IMR-90 (cell line): ENCODE measurements around the gene MYO9B. TPM values are rescaled to one million over a fixed set of nuclear protein-coding genes. Genes with fewer than 3 reads are reported as not detected.

Experiments
- ATAC-seq: fragments of 200-7000 bp; cut with Tn5 transposase; 2 replicates; pipeline ENCODE4 v1.9.1; 2020; ENCODE audit warnings: low read depth, mild to moderate bottlenecking, moderate library complexity
- BruUV-seq: library from RNA; stranded (reverse); fragments of 400-500 nt; replicated peaks from 2 replicates; lab custom pipeline; 2021; lab: Mats Ljungman, UMichigan
- CTCF ChIA-PET: fragments of 300-600 bp; formaldehyde crosslinking; extraction: SDS; loops from one replicate; lab custom pipeline; 2021; ENCODE audit warnings: antibody characterized with exemption; lab: Yijun Ruan, JAX
- POLR2A ChIA-PET: fragments of 300-600 bp; sonication (Branson Sonifier 250); formaldehyde crosslinking; loops from one replicate; lab custom pipeline; 2022; ENCODE audit warnings: antibody characterized with exemption; ENCODE audit not compliant: unreplicated experiment; lab: Charles Lee
- DNase-seq: peaks from one replicate; pipeline ENCODE4 v3.0.0; 2013
- H2AFZ ChIP-seq: replicated peaks from 2 replicates; pipeline ENCODE3; 2013; ENCODE audit warnings: low read length, mild to moderate bottlenecking; ENCODE audit not compliant: poor library complexity
- H2AK5ac ChIP-seq: 2 replicates; pipeline ENCODE4 v1.6.1; 2013; ENCODE audit warnings: low read depth, low read length, inconsistent platforms
- H2AK9ac ChIP-seq: replicated peaks from 2 replicates; pipeline ENCODE3; 2013; ENCODE audit warnings: mild to moderate bottlenecking, low read depth, low read length, moderate library complexity; ENCODE audit not compliant: poor library complexity
- H2BK120ac ChIP-seq: 2 replicates; pipeline ENCODE4 v1.6.1; 2013; ENCODE audit warnings: low read depth, low read length, inconsistent platforms
- H2BK15ac ChIP-seq: 3 replicates; pipeline ENCODE4 v1.6.1; 2013; ENCODE audit warnings: low read depth, low read length, inconsistent platforms
- H2BK20ac ChIP-seq: 2 replicates; pipeline ENCODE4 v1.6.1; 2013; ENCODE audit warnings: low read depth, mild to moderate bottlenecking, inconsistent platforms, low read length, moderate library complexity
- H2BK5ac ChIP-seq: 2 replicates; pipeline ENCODE4 v1.6.1; 2013; ENCODE audit warnings: mild to moderate bottlenecking, low read depth, low read length, inconsistent platforms; ENCODE audit not compliant: poor library complexity, severe bottlenecking
- H3K14ac ChIP-seq: replicated peaks from 2 replicates; pipeline ENCODE4 v1.6.1; 2013; ENCODE audit warnings: low read depth, low read length, inconsistent platforms
- H3K18ac ChIP-seq: 2 replicates; pipeline ENCODE4 v1.6.1; 2013; ENCODE audit warnings: low read depth, low read length, control low read depth
- H3K23ac ChIP-seq: 2 replicates; pipeline ENCODE4 v1.6.1; 2013; ENCODE audit warnings: low read depth, low read length, inconsistent platforms
- H3K27ac ChIP-seq: 2 replicates; pipeline ENCODE4 v1.5.1; 2013; ENCODE audit warnings: mild to moderate bottlenecking, control low read depth, low read length; ENCODE audit not compliant: insufficient read depth
- H3K27me3 ChIP-seq: 2 replicates; pipeline ENCODE4 v1.6.1; 2013; ENCODE audit warnings: low read length; ENCODE audit not compliant: control insufficient read depth, insufficient read depth
- H3K36me3 ChIP-seq: 2 replicates; pipeline ENCODE4 v1.6.1; 2013; ENCODE audit warnings: low read length, mixed read lengths; ENCODE audit not compliant: control insufficient read depth, insufficient read depth
- H3K4ac ChIP-seq: 2 replicates; pipeline ENCODE4 v1.6.1; 2013; ENCODE audit warnings: low read depth, low read length, inconsistent platforms
- H3K4me1 ChIP-seq: 2 replicates; pipeline ENCODE4 v1.6.1; 2013; ENCODE audit warnings: low read length, mixed read lengths; ENCODE audit not compliant: control insufficient read depth, insufficient read depth
- H3K4me2 ChIP-seq: 2 replicates; pipeline ENCODE4 v1.6.1; 2013; ENCODE audit warnings: low read depth, mild to moderate bottlenecking, control low read depth, low read length, moderate library complexity
- H3K4me3 ChIP-seq: 2 replicates; pipeline ENCODE4 v1.5.1; 2013; ENCODE audit warnings: low read depth, mild to moderate bottlenecking, control low read depth, low read length, moderate library complexity; ENCODE audit not compliant: insufficient read depth
- H3K56ac ChIP-seq: 2 replicates; pipeline ENCODE4 v1.6.1; 2013; ENCODE audit warnings: low read length, inconsistent platforms; ENCODE audit not compliant: insufficient read depth; ENCODE audit errors: extremely low read depth
- H3K79me1 ChIP-seq, 2 experiments: 2 replicates each; pipeline ENCODE4 v1.6.1; 2013; ENCODE audit warnings: low read length in 2 of 2, inconsistent platforms in 1 of 2, low read depth in 1 of 2
- H3K9ac ChIP-seq: 2 replicates; pipeline ENCODE4 v1.6.1; 2013; ENCODE audit warnings: low read depth, low read length, control low read depth
- H3K9me1 ChIP-seq: 2 replicates; pipeline ENCODE4 v1.6.1; 2013; ENCODE audit warnings: low read length, inconsistent platforms; ENCODE audit not compliant: insufficient read depth
- H3K9me3 ChIP-seq: 2 replicates; pipeline ENCODE4 v1.6.1; 2013; ENCODE audit warnings: low read length; ENCODE audit not compliant: control insufficient read depth, insufficient read depth
- H4K20me1 ChIP-seq: 2 replicates; pipeline ENCODE4 v1.6.1; 2013; ENCODE audit warnings: low read length, inconsistent platforms; ENCODE audit not compliant: insufficient read depth
- H4K5ac ChIP-seq: 2 replicates; pipeline ENCODE4 v1.6.1; 2013; ENCODE audit warnings: mild to moderate bottlenecking, low read depth, low read length, control low read depth
- H4K8ac ChIP-seq, 2 experiments: 2 replicates each; pipeline ENCODE4 v1.6.1; 2013; ENCODE audit warnings: low read depth in 2 of 2, low read length in 2 of 2, control low read depth in 1 of 2, inconsistent platforms in 1 of 2
- H4K91ac ChIP-seq: 2 replicates; pipeline ENCODE4 v1.6.1; 2013; ENCODE audit warnings: low read depth, low read length, inconsistent platforms; ENCODE audit not compliant: insufficient read depth
- CTCF ChIP-seq: conservative IDR thresholded peaks from 2 replicates; pipeline ENCODE4 v1.5.1; 2012; ENCODE audit warnings: mild to moderate bottlenecking, low read depth, low read length, improper control_type of control experiment
- FOS ChIP-seq: fragments of 150-350 bp; IDR thresholded peaks from 2 replicates; pipeline ENCODE4 v1.6.1; 2016; ENCODE audit warnings: low read depth, low read length
- MAFK ChIP-seq: IDR thresholded peaks from 2 replicates; pipeline ENCODE4 v1.6.1; 2012; ENCODE audit warnings: low read depth, low read length, improper control_type of control experiment
- MXI1 ChIP-seq: IDR thresholded peaks from 2 replicates; pipeline ENCODE4 v1.6.1; 2012; ENCODE audit warnings: low read depth, mild to moderate bottlenecking, low read length, moderate library complexity, borderline replicate concordance
- POLR2A ChIP-seq: IDR thresholded peaks from 2 replicates; pipeline ENCODE4 v1.6.1; 2012; ENCODE audit warnings: mild to moderate bottlenecking, low read depth, low read length
- RFX5 ChIP-seq: IDR thresholded peaks from 2 replicates; pipeline ENCODE4 v1.8.0; 2012; ENCODE audit warnings: low read depth, mild to moderate bottlenecking, low read length, moderate library complexity
- SMC3 ChIP-seq: fragments of 150-350 bp; IDR thresholded peaks from 2 replicates; pipeline ENCODE4 v1.6.1; 2016; ENCODE audit warnings: low read depth, mild to moderate bottlenecking, antibody characterized with exemption, low read length, moderate library complexity
- WGBS, 2 experiments: methylation state at CpG; one replicate each; pipeline versions ENCODE4 v1.1.5 to v1.1.7; 2013; ENCODE audit warnings: missing lambda C conversion rate in 2 of 2; ENCODE audit not compliant: insufficient read length in 1 of 2; ENCODE audit errors: extremely low coverage in 2 of 2; 5-methylcytosine and 5-hydroxymethylcytosine counted together
- dilution Hi-C: fragments of 300-500 bp; cut with HindIII; formaldehyde crosslinking; loops from one replicate; pipeline ENCODE4 v1.14.3; 2018; ENCODE audit warnings: low sequenced_read_pairs; ENCODE audit not compliant: unreplicated experiment
- in situ Hi-C: fragments of 300-500 bp; cut with MboI; formaldehyde crosslinking; loops from 3 replicates; pipeline ENCODE4 v1.14.3; 2019; ENCODE audit warnings: low sequenced_read_pairs, inconsistent platforms, mixed read lengths
- intact Hi-C: fragments of 100-400 bp; cut with micrococcal nuclease; formaldehyde crosslinking; loops from 2 replicates; pipeline ENCODE4 v1.10.0; 2022
- polyA plus RNA-seq, 3 experiments: library from polyadenylated mRNA; depleted of rRNA; stranded (reverse); fragments of >200 nt; gene quantifications; 2 replicates each; pipeline ENCODE4 v1.2.3, GENCODE V29; 2012; ENCODE audit warnings: low replicate concordance in 1 of 3
- total RNA-seq: library from RNA; depleted of rRNA; stranded (reverse); fragments of >200 nt; gene quantifications from 2 replicates; pipeline ENCODE4 v1.2.3, GENCODE V29; 2012
- TF ChIP-seq, protein P1 (sequence below): fragments of 150-350 bp; IDR thresholded peaks from 2 replicates; pipeline ENCODE4 v1.6.1; 2017; ENCODE audit warnings: mild to moderate bottlenecking, antibody characterized with exemption, low read length, low read depth

MYO9B gene
- total and polyA plus RNA-seq, 2 of the 4 experiments (the other 2 are of a cell fraction) = 61.8 to 77.8 TPM

DNA sequence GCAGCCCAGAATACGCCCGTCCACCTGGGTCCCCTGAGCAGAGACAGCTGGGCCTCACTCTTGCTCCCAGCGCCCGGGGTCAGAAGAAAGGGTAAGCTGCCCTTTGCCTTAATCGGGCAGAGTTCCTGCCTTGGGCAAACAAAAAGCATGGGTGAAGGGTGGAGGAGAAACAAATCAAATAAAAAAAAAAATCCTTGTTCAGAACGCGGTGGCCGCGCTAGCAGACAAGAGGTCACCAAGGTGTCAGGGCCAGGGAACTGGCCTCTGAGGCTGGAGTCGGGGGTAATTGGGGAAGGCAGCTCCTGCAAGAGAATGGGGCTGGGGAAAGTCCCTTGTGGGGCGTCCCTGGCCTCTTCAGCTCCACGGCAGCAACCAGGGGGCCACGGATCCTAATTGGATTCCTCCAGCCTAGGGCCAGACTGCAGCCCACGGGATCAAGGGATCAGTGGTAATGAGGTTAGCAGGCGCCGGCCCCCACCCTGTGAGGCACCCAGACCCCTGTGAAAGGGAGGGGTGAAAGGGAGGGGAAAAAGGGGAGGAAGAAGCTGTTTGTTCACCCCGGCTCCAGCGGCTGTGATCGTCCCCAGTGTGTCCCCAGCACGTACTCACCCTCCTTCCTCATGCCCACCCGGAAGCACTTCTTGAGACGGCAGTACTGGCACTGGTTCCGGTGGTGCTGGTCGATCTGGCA, 164.6 kb downstream of the MYO9B start:
- intact Hi-C loops (no loop called here), dilution Hi-C loops (no loop called here), in situ Hi-C loops (no loop called here)
- no peak overlapping the region for H4K5ac ChIP-seq
- no peak overlapping the region for H2BK120ac ChIP-seq
- no peak for DNase-seq
- H3K18ac ChIP-seq = no peak overlapping the region
- H3K56ac ChIP-seq = no peak overlapping the region
- no peak for ATAC-seq
- ChIA-PET CTCF (no interaction called here), POLR2A (no interaction called here)
- no peak overlapping the region for H3K4ac ChIP-seq
- H2AK9ac ChIP-seq = no peak overlapping the region
- H3K9ac ChIP-seq = no peak overlapping the region
- peaks cover 6% of the 10 kb centered on the region; the same call in 1 of the 2 replicates for H3K9me1 ChIP-seq
- H4K8ac ChIP-seq = no peak overlapping the region
- no peak overlapping the region for H3K27ac ChIP-seq
- H4K91ac ChIP-seq = no peak overlapping the region
- no peak overlapping the region for H2AFZ ChIP-seq
- no peak overlapping the region for H2AK5ac ChIP-seq
- no peaks in the 10 kb centered on the region for H3K9me3 ChIP-seq
- H3K14ac ChIP-seq = no peak overlapping the region
- peaks cover 32 to 63% of the 10 kb centered on the region in 2 experiments for H3K79me1 ChIP-seq
- WGBS, 2 experiments = 87% methylated on average over 4 of the region's 24 CpGs; no CpG with 5 or more reads in 1 of the 2 experiments
- no peaks in the 10 kb centered on the region for H3K27me3 ChIP-seq
- H3K4me2 ChIP-seq = no peak overlapping the region
- H2BK5ac ChIP-seq = no peak overlapping the region
- peaks cover 31% of the 10 kb centered on the region for H4K20me1 ChIP-seq
- no peak for TF ChIP-seq FOS
- TF ChIP-seq SMC3 = no peak
- no peak for TF ChIP-seq CTCF
- TF ChIP-seq, protein P1, sequence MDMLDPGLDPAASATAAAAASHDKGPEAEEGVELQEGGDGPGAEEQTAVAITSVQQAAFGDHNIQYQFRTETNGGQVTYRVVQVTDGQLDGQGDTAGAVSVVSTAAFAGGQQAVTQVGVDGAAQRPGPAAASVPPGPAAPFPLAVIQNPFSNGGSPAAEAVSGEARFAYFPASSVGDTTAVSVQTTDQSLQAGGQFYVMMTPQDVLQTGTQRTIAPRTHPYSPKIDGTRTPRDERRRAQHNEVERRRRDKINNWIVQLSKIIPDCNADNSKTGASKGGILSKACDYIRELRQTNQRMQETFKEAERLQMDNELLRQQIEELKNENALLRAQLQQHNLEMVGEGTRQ = no peak
- TF ChIP-seq RFX5 = no peak
- no peak for TF ChIP-seq POLR2A
- no peak for TF ChIP-seq MXI1
- no peak for TF ChIP-seq MAFK
- no peak overlapping the region for H3K23ac ChIP-seq
- no peak overlapping the region for H2BK20ac ChIP-seq
- no peak overlapping the region for H2BK15ac ChIP-seq
- peaks cover 10% of the 10 kb centered on the region; the same call in 1 of the 2 replicates for H3K4me1 ChIP-seq
- H3K4me3 ChIP-seq = no peak overlapping the region
- peaks cover 19% of the 10 kb centered on the region for H3K36me3 ChIP-seq
- no TSS peak for BruUV-seq
